Measurements from ENCODE around the gene EIF4B. TPM values are rescaled to one million over a fixed set of nuclear protein-coding genes. Genes with fewer than 3 reads are reported as not detected.

Gene EIF4B
- total and polyA plus RNA-seq, 2 of the 8 experiments (the other 6 are each of a cell fraction or from before 2014, with no cell fraction given) = 269 to 816 TPM

- no peak overlapping the region for H2BK120ac ChIP-seq (replicated peaks; ENCODE audit: low read depth, low read length)
- H3K9ac ChIP-seq (replicated peaks in 1 of 4; ENCODE audit: extremely low read depth in 1 of 4, low read depth in 3 of 4, low read length in 3 of 4) = no peak overlapping the region
- DNase-seq (ENCODE audit: low read depth in 1 of 2, low spot score in 2 of 2) (no peak), FAIRE-seq (peak; percentile 36)
- TF ChIP-seq RXRA (IDR thresholded peaks at IDR 0.05; ENCODE audit: insufficient read depth, low read depth, low read length) = no peak
- no peak for TF ChIP-seq MAX (IDR thresholded peaks at IDR 0.05)
- TF ChIP-seq TEAD4 (IDR thresholded peaks at IDR 0.05; ENCODE audit: low read depth, low read length) = peak; percentile 69
- TF ChIP-seq ATF3 (IDR thresholded peaks at IDR 0.05; ENCODE audit: insufficient read depth, low read depth, low read length) = no peak
- no peak for TF ChIP-seq RFX5 (IDR thresholded peaks at IDR 0.05; ENCODE audit: borderline replicate concordance, low read depth, low read length)
- no peak for TF ChIP-seq KDM4A (IDR thresholded peaks at IDR 0.05; ENCODE audit: low read depth, low read length, severe bottlenecking)
- TF ChIP-seq CTBP2 (IDR thresholded peaks at IDR 0.05; ENCODE audit: borderline replicate concordance, insufficient read depth, insufficient read length, low read length) = no peak
- TF ChIP-seq YY1 (IDR thresholded peaks at IDR 0.05; ENCODE audit: low read depth, low read length) = peak; percentile 84; the same call in 1 of the 2 replicates
- TF ChIP-seq ZNF274 (IDR thresholded peaks at IDR 0.05; ENCODE audit: borderline replicate concordance, extremely low read depth, low read length) = no peak
- TF ChIP-seq POLR2AphosphoS5 (IDR thresholded peaks at IDR 0.05; ENCODE audit: low read depth, low read length) = no peak
- no peak for TF ChIP-seq HDAC2 (IDR thresholded peaks at IDR 0.05; ENCODE audit: borderline replicate concordance in 1 of 2, low read depth in 2 of 2, low read length in 2 of 2)
- no peaks in the 10 kb centered on the region for H3K27me3 ChIP-seq (replicated peaks in 1 of 4; ENCODE audit: control insufficient read depth in 3 of 4, extremely low read depth in 1 of 4, insufficient read depth in 3 of 4, low read length in 3 of 4)
- H2BK12ac ChIP-seq (ENCODE audit: low read depth, low read length) = no peak overlapping the region
- no peaks in the 10 kb centered on the region for H3K79me1 ChIP-seq (ENCODE audit: low read depth, low read length)
- peaks cover 0 to 11% (median 1%) of the 10 kb centered on the region in 4 experiments; a peak in 2 of 8 replicates for H3K36me3 ChIP-seq (ENCODE audit: control insufficient read depth in 2 of 4, insufficient read depth in 4 of 4, low read length in 3 of 4)
- peaks cover 0 to 3% of the 10 kb centered on the region in 2 experiments for H4K20me1 ChIP-seq (replicated peaks in 1 of 2; ENCODE audit: control insufficient read depth in 1 of 2, insufficient read depth in 2 of 2, low read length in 2 of 2)
- no peak overlapping the region for H2BK20ac ChIP-seq (ENCODE audit: low read length)
- H3K9me3 ChIP-seq (ENCODE audit: insufficient read depth in 2 of 2, low read depth in 1 of 2, low read length in 1 of 2) = no peaks in the 10 kb centered on the region
- H2AFZ ChIP-seq (ENCODE audit: low read length) = no peak overlapping the region; the same call in 1 of the 2 replicates
- H3K4me1 ChIP-seq (replicated peaks in 1 of 4; ENCODE audit: control insufficient read depth in 3 of 4, insufficient read depth in 4 of 4, low read length in 3 of 4) = peaks cover 0 to 12% (median 6%) of the 10 kb centered on the region in 4 experiments; a peak in 4 of 7 replicates
- H3K4me2 ChIP-seq (ENCODE audit: insufficient read depth in 1 of 2, low read depth in 2 of 2, low read length in 2 of 2) = peak overlapping the region; percentile 71 to 79
- H3K4ac ChIP-seq (replicated peaks; ENCODE audit: insufficient read length, low read depth, low read length) = no peak overlapping the region
- ChIA-PET POLR2A (ENCODE audit: partially characterized antibody) (interaction anchor here (5.0 to 15.4 kb wide), 2 partner anchors 10 to 34 kb away, joined by 63 to 711 read pairs; partner anchors contain the start of gene TNS2), CTCF (ENCODE audit: partially characterized antibody) (no interaction called here)
- peaks cover 10% of the 10 kb centered on the region; the same call in 1 of the 2 replicates for H3K23me2 ChIP-seq (ENCODE audit: low read depth, low read length)
- peak overlapping the region in 3 of 4 experiments; percentile 11 to 87 (median 42); a peak in 4 of 8 replicates for H3K4me3 ChIP-seq (ENCODE audit: extremely low read depth in 1 of 4, insufficient read depth in 2 of 4, low read depth in 3 of 4, low read length in 4 of 4)
- peak overlapping the region; percentile 83; the same call in 1 of the 2 replicates for H2BK5ac ChIP-seq (ENCODE audit: low read depth, low read length)
- peak overlapping the region; percentile 44; the same call in 1 of the 2 replicates for H3K18ac ChIP-seq (ENCODE audit: extremely low read depth, low read length)
- H3K56ac ChIP-seq (replicated peaks; ENCODE audit: insufficient read length, low read depth, low read length) = no peak overlapping the region
- H3K27ac ChIP-seq (ENCODE audit: low read depth, low read length) = peak overlapping the region; percentile 44; the same call in 1 of the 2 replicates
- H3K79me2 ChIP-seq (ENCODE audit: control insufficient read depth in 1 of 2, insufficient read depth in 2 of 2, low read length in 2 of 2) = peaks cover 22 to 31% of the 10 kb centered on the region in 2 experiments
- H2AK5ac ChIP-seq (ENCODE audit: low read depth, low read length) = no peak overlapping the region
- 34% methylated on average over 5 of the region's 5 CpGs; no CpG with 5 or more reads in 1 of the 2 experiments for WGBS, 2 experiments (ENCODE audit: extremely low coverage in 1 of 2, insufficient coverage in 1 of 2, insufficient read length in 1 of 2, insufficient replicate concordance in 2 of 2, low coverage in 1 of 2, low lambda C conversion rate in 2 of 2, missing lambda C conversion rate in 1 of 2)
- H2BK15ac ChIP-seq (ENCODE audit: low read length) = no peak overlapping the region
- no peak overlapping the region for H3K14ac ChIP-seq (ENCODE audit: insufficient read length)
- H4K8ac ChIP-seq (ENCODE audit: extremely low read depth, insufficient read depth, low read length) = no peak overlapping the region
- H4K5ac ChIP-seq (ENCODE audit: insufficient read length, low read depth, low read length) = peak overlapping the region; percentile 34
- no peak overlapping the region for H4K91ac ChIP-seq (replicated peaks; ENCODE audit: insufficient read length, low read length)
- H3K23ac ChIP-seq (ENCODE audit: insufficient read length) = no peak overlapping the region
Measured at GRCh38 chr12:53004178-53004577, 2.1 kb upstream of the EIF4B start.
